ENCODE measurements around the gene MDH1B. TPM values are rescaled to one million over a fixed set of nuclear protein-coding genes. Genes with fewer than 3 reads are reported as not detected.

Gene MDH1B
- total RNA-seq, 1 experiment from 2014 or later, result 3.7 TPM

GRCh38 chr2:206784559-206785353, 19.6 kb upstream of the MDH1B start (continued):
- no peak for TF ChIP-seq SIN3A (IDR thresholded peaks at IDR 0.05; ENCODE audit: low read depth)
- TF ChIP-seq EZH2phosphoT487 (IDR thresholded peaks at IDR 0.05; ENCODE audit: borderline replicate concordance), result no peak
- no peak for TF ChIP-seq YY1 (IDR thresholded peaks at IDR 0.05; ENCODE audit: extremely low read depth, insufficient replicate concordance, low read depth, low read length)
- no peak for TF ChIP-seq POLR2A (IDR thresholded peaks at IDR 0.05; ENCODE audit: borderline replicate concordance, extremely low read depth, insufficient read depth, insufficient read length)
- no peak for TF ChIP-seq SP1 (IDR thresholded peaks at IDR 0.05; ENCODE audit: low read depth)
- no peak for TF ChIP-seq POLR2AphosphoS5 (IDR thresholded peaks at IDR 0.05; ENCODE audit: low read depth, low read length)
- TF ChIP-seq FOSL1 (IDR thresholded peaks at IDR 0.05; ENCODE audit: low read depth), result no peak
- no peak for TF ChIP-seq CBX3 (IDR thresholded peaks at IDR 0.05; ENCODE audit: low read depth)

- ATAC-seq (peak; percentile 87), DNase-seq (ENCODE audit: low read depth, low spot score) (no peak)
- H3K79me2 ChIP-seq (ENCODE audit: insufficient read depth, low read length), result peaks cover 61% of the 10 kb centered on the region
- no peaks in the 10 kb centered on the region for H3K9me2 ChIP-seq (ENCODE audit: insufficient read depth)
- intact Hi-C loops (cut with micrococcal nuclease), result no loop called here
- no peaks in the 10 kb centered on the region for H3K4me1 ChIP-seq (ENCODE audit: control insufficient read depth in 1 of 2, insufficient read depth in 2 of 2, low read length in 2 of 2)
- peaks cover 6% of the 10 kb centered on the region; the same call in 1 of the 2 replicates for H4K20me1 ChIP-seq (ENCODE audit: insufficient read depth)
- H3K27ac ChIP-seq (ENCODE audit: low read depth, low read length), result no peak overlapping the region
- no TSS peak for BruUV-seq (replicated peaks)
- H3K4me2 ChIP-seq (ENCODE audit: low read length), result no peak overlapping the region
- no peak overlapping the region for H3K9ac ChIP-seq (ENCODE audit: low read length)
- no peaks in the 10 kb centered on the region for H3K9me3 ChIP-seq (ENCODE audit: control insufficient read depth in 1 of 2, insufficient read depth in 1 of 2, low read depth in 1 of 2, low read length in 2 of 2)
- no peaks in the 10 kb centered on the region for H3K27me3 ChIP-seq (ENCODE audit: insufficient read depth, low read length)
- CTCF ChIA-PET, result no interaction called here
- H3K4me3 ChIP-seq (replicated peaks in 1 of 2; ENCODE audit: low read depth in 1 of 2, low read length in 2 of 2), result no peak overlapping the region
- H3K36me3 ChIP-seq (ENCODE audit: control insufficient read depth in 1 of 2, insufficient read depth in 2 of 2, low read length in 2 of 2), result peaks cover 9 to 36% of the 10 kb centered on the region in 2 experiments; a peak in 3 of 4 replicates
- RAD21 ChIA-PET (ENCODE audit: low non-redundant PET in 1 of 2, low total read pairs in 2 of 2, uncharacterized antibody in 2 of 2, unreplicated experiment in 2 of 2), result no interaction called here
- POLR2A ChIA-PET, result no interaction called here
- no peak overlapping the region for H2AFZ ChIP-seq (ENCODE audit: low read depth, low read length, poor library complexity, severe bottlenecking)
- TF ChIP-seq CTCF (IDR thresholded peaks at IDR 0.05 in 2 of 3, conservative IDR thresholded peaks at IDR 0.05 in 1 of 3; ENCODE audit: borderline replicate concordance in 1 of 3, insufficient read depth in 1 of 3, low read depth in 2 of 3, low read length in 2 of 3), result peak in 2 of 3 experiments; percentile 75 to 84; a peak in 5 of 6 replicates
- TF ChIP-seq SRF (IDR thresholded peaks at IDR 0.05; ENCODE audit: low read depth), result no peak
Measured at GRCh38 chr2:206783718-206784117, 18.6 kb upstream of the MDH1B start.
